ENCODE measurements around the gene CHTF8. TPM values are rescaled to one million over a fixed set of nuclear protein-coding genes. Genes with fewer than 3 reads are reported as not detected.

CHTF8 gene
- polyA plus RNA-seq, 1 of the 3 experiments (the other 2 are of a cell fraction): 83.0 TPM

GRCh38 chr16:69116256-69116875, 16.0 kb downstream of the CHTF8 start:
- CTCF ChIA-PET: interaction anchor here (1.0 to 7.3 kb wide), 6 partner anchors 9 to 214 kb away, joined by 3 to 39 read pairs (median 4); partner anchors contain the start of gene HAS3
- POLR2A ChIA-PET: no interaction called here
- 97% methylated on average over 7 of the region's 7 CpGs for WGBS (ENCODE audit: low lambda C conversion rate)

GRCh38 chr16:69115837-69116236, 16.6 kb downstream of the CHTF8 start:
- Histone ChIP-seq H3K4me1 (ENCODE audit: control insufficient read depth in 1 of 2, insufficient read depth in 2 of 2, low read depth in 1 of 2, low read length in 1 of 2) (no peaks in the 10 kb centered on the region; a peak in 1 of 4 replicates), H3K4me3 (ENCODE audit: low read depth in 2 of 2, low read length in 1 of 2) (no peak overlapping the region), H3F3A (replicated peaks; ENCODE audit: insufficient read depth) (peaks cover 3% of the 10 kb centered on the region), H3K79me2 (ENCODE audit: insufficient read depth) (peaks cover 4% of the 10 kb centered on the region), H3K4me2 (no peak overlapping the region), H3K9me3 (no peaks in the 10 kb centered on the region), H3K27me3 (ENCODE audit: insufficient read depth) (no peaks in the 10 kb centered on the region), H4K20me1 (ENCODE audit: insufficient read depth) (peaks cover 20% of the 10 kb centered on the region; the same call in 1 of the 2 replicates), H3K27ac (ENCODE audit: low read depth in 2 of 2, low read length in 1 of 2) (no peak overlapping the region), H3K36me3 (replicated peaks in 1 of 2; ENCODE audit: control insufficient read depth in 1 of 2, insufficient read depth in 2 of 2, low read length in 1 of 2) (peaks cover 28 to 83% of the 10 kb centered on the region in 2 experiments), H2AFZ (ENCODE audit: low read depth) (no peak overlapping the region), H3K9ac (no peak overlapping the region), H3K9me2 (no peaks in the 10 kb centered on the region)
- 89% methylated on average over 1 of the region's 1 CpG for WGBS (ENCODE audit: low lambda C conversion rate)
- no peak for DNase-seq
- ChIA-PET CTCF (interaction anchor here (1.1 to 7.3 kb wide), 5 partner anchors 9 to 272 kb away, joined by 3 to 39 read pairs (median 7); partner anchors contain the start of gene HAS3), POLR2A (no interaction called here)
- no peak for TF ChIP-seq MXI1 (IDR thresholded peaks at IDR 0.05; ENCODE audit: low read depth, low read length)

More at GRCh38 chr16:69116256-69116875, 16.0 kb downstream of the CHTF8 start:
- 0 out of 2 replicates have a peak, but pooled peaks have one; percentile 33 for TF ChIP-seq POLR2AphosphoS5 (IDR thresholded peaks at IDR 0.05; ENCODE audit: low read depth, low read length)
- TF ChIP-seq REST (IDR thresholded peaks at IDR 0.05; ENCODE audit: low read depth, low read length): no peak
- Histone ChIP-seq H3K4me1 (ENCODE audit: control insufficient read depth in 1 of 2, insufficient read depth in 2 of 2, low read depth in 1 of 2, low read length in 1 of 2) (no peaks in the 10 kb centered on the region; a peak in 1 of 4 replicates), H3K27ac (ENCODE audit: low read depth in 2 of 2, low read length in 1 of 2) (no peak overlapping the region), H3K4me2 (no peak overlapping the region), H3K36me3 (replicated peaks in 1 of 2; ENCODE audit: control insufficient read depth in 1 of 2, insufficient read depth in 2 of 2, low read length in 1 of 2) (peaks cover 33 to 86% of the 10 kb centered on the region in 2 experiments), H4K20me1 (ENCODE audit: insufficient read depth) (peaks cover 20% of the 10 kb centered on the region; the same call in 1 of the 2 replicates), H3K9ac (no peak overlapping the region), H3K27me3 (ENCODE audit: insufficient read depth) (no peaks in the 10 kb centered on the region), H2AFZ (ENCODE audit: low read depth) (no peak overlapping the region), H3K4me3 (ENCODE audit: low read depth in 2 of 2, low read length in 1 of 2) (no peak overlapping the region), H3F3A (replicated peaks; ENCODE audit: insufficient read depth) (peaks cover 3% of the 10 kb centered on the region), H3K79me2 (ENCODE audit: insufficient read depth) (peaks cover 9% of the 10 kb centered on the region), H3K9me2 (no peaks in the 10 kb centered on the region), H3K9me3 (no peaks in the 10 kb centered on the region)
- no peak for DNase-seq

GRCh38 chr16:69115361-69115760, 17.0 kb downstream of the CHTF8 start:
- peaks cover 2% of the 10 kb centered on the region; the same call in 1 of the 2 replicates for H3K79me2 ChIP-seq (ENCODE audit: insufficient read depth)
- ChIA-PET POLR2A (no interaction called here), CTCF (interaction anchor here (0.6 to 7.3 kb wide), 6 partner anchors 9 to 271 kb away, joined by 3 to 62 read pairs (median 6); partner anchors contain the start of gene HAS3)
- no peaks in the 10 kb centered on the region for H3K9me2 ChIP-seq
- peaks cover 27 to 79% of the 10 kb centered on the region in 2 experiments for H3K36me3 ChIP-seq (replicated peaks in 1 of 2; ENCODE audit: control insufficient read depth in 1 of 2, insufficient read depth in 2 of 2, low read length in 1 of 2)
- H3K27ac ChIP-seq (ENCODE audit: low read depth in 2 of 2, low read length in 1 of 2): no peak overlapping the region
- no peaks in the 10 kb centered on the region; a peak in 1 of 4 replicates for H3K4me1 ChIP-seq (ENCODE audit: control insufficient read depth in 1 of 2, insufficient read depth in 2 of 2, low read depth in 1 of 2, low read length in 1 of 2)
- no peak overlapping the region for H3K4me3 ChIP-seq (ENCODE audit: low read depth in 2 of 2, low read length in 1 of 2)
- WGBS (ENCODE audit: low lambda C conversion rate): 93% methylated on average over 5 of the region's 5 CpGs
- no peak overlapping the region for H3K9ac ChIP-seq
- peaks cover 3% of the 10 kb centered on the region for H3F3A ChIP-seq (replicated peaks; ENCODE audit: insufficient read depth)
- DNase-seq: no peak
- H4K20me1 ChIP-seq (ENCODE audit: insufficient read depth): peaks cover 20% of the 10 kb centered on the region; the same call in 1 of the 2 replicates
- no peaks in the 10 kb centered on the region for H3K9me3 ChIP-seq
- H2AFZ ChIP-seq (ENCODE audit: low read depth): no peak overlapping the region
- H3K4me2 ChIP-seq: no peak overlapping the region
- H3K27me3 ChIP-seq (ENCODE audit: insufficient read depth): no peaks in the 10 kb centered on the region
- TF ChIP-seq POLR2AphosphoS5 (IDR thresholded peaks at IDR 0.05; ENCODE audit: low read depth, low read length) (no peak; the same call in 1 of the 2 replicates), USF2 (IDR thresholded peaks at IDR 0.05; ENCODE audit: borderline replicate concordance, low read depth, low read length) (no peak), TAF1 (IDR thresholded peaks at IDR 0.05; ENCODE audit: borderline replicate concordance, low read depth, low read length) (no peak), RXRA (IDR thresholded peaks at IDR 0.05; ENCODE audit: borderline replicate concordance, low read depth) (no peak), NFIC (IDR thresholded peaks at IDR 0.05; ENCODE audit: borderline replicate concordance) (no peak), SIN3A (IDR thresholded peaks at IDR 0.05; ENCODE audit: borderline replicate concordance, low read depth, low read length) (no peak), GATA2 (CRISPR knock-in tag; IDR thresholded peaks at IDR 0.05) (no peak), TCF12 (IDR thresholded peaks at IDR 0.05) (no peak), GABPA (IDR thresholded peaks at IDR 0.05; ENCODE audit: low read depth) (no peak), FOXJ3 (CRISPR knock-in tag; IDR thresholded peaks at IDR 0.05) (no peak), PBX3 (IDR thresholded peaks at IDR 0.05) (no peak), YY1 (IDR thresholded peaks at IDR 0.05; ENCODE audit: low read depth) (no peak), NRF1 (IDR thresholded peaks at IDR 0.05; ENCODE audit: low read depth, low read length) (no peak), FOXM1 (IDR thresholded peaks at IDR 0.05; ENCODE audit: low read depth) (no peak)

All from SK-N-SH (cell line).